Measurements from ENCODE around the gene CCDC60. TPM values are rescaled to one million over a fixed set of nuclear protein-coding genes. Genes with fewer than 3 reads are reported as not detected.

CCDC60 gene
- total RNA-seq, 4 donors from 2014 or later: not detected

GRCh38 chr12:119447618-119448017 is 113.1 kb downstream of the CCDC60 start:
- no peak for TF ChIP-seq POLR2A (IDR thresholded peaks at IDR 0.05)
- TF ChIP-seq CTCF (IDR thresholded peaks at IDR 0.05 in 4 of 5, conservative IDR thresholded peaks at IDR 0.05 in 1 of 5): no peak
- no peaks in the 10 kb centered on the region for H3K36me3 ChIP-seq
- no peak overlapping the region for H3K4me3 ChIP-seq
- no peaks in the 10 kb centered on the region for H3K4me1 ChIP-seq
- H3K27ac ChIP-seq: no peak overlapping the region
- intact Hi-C loops (cut with DNase I; ENCODE audit: low total_unique reads) (no loop called here), in situ Hi-C loops (cut with MboI; ENCODE audit: low sequenced_read_pairs in 4 of 4) (loop anchor here in 3 of 4 donors (10.0 to 25.0 kb wide), 4 partner anchors 97 to 217 kb away; partner anchors contain the start of gene PRKAB1 (in 2 of the 3))
- H3K27me3 ChIP-seq: no peaks in the 10 kb centered on the region
- DNase-seq: no peak
- no peaks in the 10 kb centered on the region for H3K9me3 ChIP-seq
- ATAC-seq: no peak

GRCh38 chr12:119448611-119449131 is 114.1 kb downstream of the CCDC60 start:
- Histone ChIP-seq H3K27ac (no peak overlapping the region), H3K36me3 (no peaks in the 10 kb centered on the region), H3K4me3 (no peak overlapping the region), H3K4me1 (no peaks in the 10 kb centered on the region), H3K27me3 (no peaks in the 10 kb centered on the region), H3K9me3 (no peaks in the 10 kb centered on the region)
- ATAC-seq: no peak
- DNase-seq: no peak
- in situ Hi-C loops (cut with MboI; ENCODE audit: low sequenced_read_pairs in 4 of 4) (loop anchor here in 3 of 4 donors (10.0 to 25.0 kb wide), 4 partner anchors 96 to 216 kb away; partner anchors contain the start of gene PRKAB1 (in 2 of the 3)), intact Hi-C loops (cut with DNase I; ENCODE audit: low total_unique reads) (no loop called here)
- TF ChIP-seq POLR2A (IDR thresholded peaks at IDR 0.05): no peak
- TF ChIP-seq CTCF (IDR thresholded peaks at IDR 0.05 in 4 of 5, conservative IDR thresholded peaks at IDR 0.05 in 1 of 5): no peak

GRCh38 chr12:119450771-119451170 is 116.2 kb downstream of the CCDC60 start:
- DNase-seq: no peak
- H3K36me3 ChIP-seq: no peaks in the 10 kb centered on the region
- intact Hi-C loops (cut with DNase I; ENCODE audit: low total_unique reads): no loop called here
- no peak for ATAC-seq
- no peaks in the 10 kb centered on the region for H3K27me3 ChIP-seq
- H3K9me3 ChIP-seq: no peaks in the 10 kb centered on the region
- no peak overlapping the region for H3K27ac ChIP-seq
- no peak overlapping the region for H3K4me3 ChIP-seq
- in situ Hi-C loops (cut with MboI; ENCODE audit: low sequenced_read_pairs in 4 of 4): no loop called here
- no peaks in the 10 kb centered on the region for H3K4me1 ChIP-seq
- TF ChIP-seq POLR2A (IDR thresholded peaks at IDR 0.05) (no peak), CTCF (IDR thresholded peaks at IDR 0.05 in 4 of 5, conservative IDR thresholded peaks at IDR 0.05 in 1 of 5) (no peak)

GRCh38 chr12:119456824-119457223 is 122.3 kb downstream of the CCDC60 start:
- Histone ChIP-seq H3K27me3 (no peaks in the 10 kb centered on the region), H3K36me3 (no peaks in the 10 kb centered on the region), H3K27ac (no peak overlapping the region), H3K4me1 (no peaks in the 10 kb centered on the region), H3K4me3 (no peak overlapping the region), H3K9me3 (no peaks in the 10 kb centered on the region)
- ATAC-seq: no peak
- DNase-seq: no peak
- intact Hi-C loops (cut with DNase I; ENCODE audit: low total_unique reads) (no loop called here), in situ Hi-C loops (cut with MboI; ENCODE audit: low sequenced_read_pairs in 4 of 4) (no loop called here)
- no peak for TF ChIP-seq POLR2A (IDR thresholded peaks at IDR 0.05)
- TF ChIP-seq CTCF (IDR thresholded peaks at IDR 0.05 in 4 of 5, conservative IDR thresholded peaks at IDR 0.05 in 1 of 5): no peak

GRCh38 chr12:119457271-119457670 is 122.7 kb downstream of the CCDC60 start:
- ATAC-seq (no peak), DNase-seq (no peak)
- in situ Hi-C loops (cut with MboI; ENCODE audit: low sequenced_read_pairs in 4 of 4): no loop called here
- no peaks in the 10 kb centered on the region for H3K9me3 ChIP-seq
- H3K4me3 ChIP-seq: no peak overlapping the region
- H3K36me3 ChIP-seq: no peaks in the 10 kb centered on the region
- no peak overlapping the region for H3K27ac ChIP-seq
- TF ChIP-seq CTCF (IDR thresholded peaks at IDR 0.05 in 4 of 5, conservative IDR thresholded peaks at IDR 0.05 in 1 of 5) (no peak), POLR2A (IDR thresholded peaks at IDR 0.05) (no peak)
- H3K4me1 ChIP-seq: no peaks in the 10 kb centered on the region
- H3K27me3 ChIP-seq: no peaks in the 10 kb centered on the region
- intact Hi-C loops (cut with DNase I; ENCODE audit: low total_unique reads): no loop called here

All from gastrocnemius medialis (tissue), 4 donors.